GM23338 (cell line): Measurements from ENCODE around the gene P4HA3. TPM values are rescaled to one million over a fixed set of nuclear protein-coding genes. Genes with fewer than 3 reads are reported as not detected.

ENCODE experiments used
- ATAC-seq: fragments of 200-7000 bp; cut with Tn5 transposase; 3 replicates; pipeline ENCODE4 v1.9.1; 2020
- DNase-seq: peaks from one replicate; pipeline ENCODE4 v3.0.0-alpha.2; 2015; ENCODE audit warnings: low spot score
- H2AFZ ChIP-seq: fragments of 200-600 bp; sonication (generic); 2 replicates; pipeline ENCODE4 v1.8.0; 2016; ENCODE audit warnings: antibody characterized with exemption, mild to moderate bottlenecking, moderate library complexity
- H3F3A ChIP-seq: fragments of 200-600 bp; sonication (generic); replicated peaks from 2 replicates; pipeline ENCODE4 v1.8.0; 2017; ENCODE audit warnings: antibody characterized with exemption, mixed run types, low read depth
- H3K27ac ChIP-seq: fragments of 200-600 bp; sonication (generic); 2 replicates; pipeline ENCODE4 v1.6.1; 2016; ENCODE audit warnings: low read depth
- H3K27me3 ChIP-seq: fragments of 200-600 bp; sonication (generic); 2 replicates; pipeline ENCODE4 v1.8.0; 2016; ENCODE audit warnings: mild to moderate bottlenecking, mixed run types, moderate library complexity; ENCODE audit not compliant: insufficient read depth
- H3K36me3 ChIP-seq: fragments of 200-600 bp; sonication (generic); 2 replicates; pipeline ENCODE4 v1.8.0; 2016; ENCODE audit warnings: mild to moderate bottlenecking; ENCODE audit not compliant: insufficient read depth
- H3K4me1 ChIP-seq: fragments of 200-600 bp; sonication (generic); 2 replicates; pipeline ENCODE4 v1.8.0; 2016; ENCODE audit warnings: mild to moderate bottlenecking, moderate library complexity; ENCODE audit not compliant: insufficient read depth
- H3K4me2 ChIP-seq: fragments of 200-600 bp; sonication (generic); 2 replicates; pipeline ENCODE4 v1.7.1; 2017; ENCODE audit warnings: mixed run types
- H3K4me3 ChIP-seq: fragments of 200-600 bp; sonication (generic); 2 replicates; pipeline ENCODE4 v1.6.1; 2016; ENCODE audit warnings: mixed run types
- H3K79me2 ChIP-seq: fragments of 200-600 bp; sonication (generic); replicated peaks from 2 replicates; pipeline ENCODE4 v1.8.0; 2017; ENCODE audit warnings: mild to moderate bottlenecking; ENCODE audit not compliant: insufficient read depth
- H3K9me2 ChIP-seq: fragments of 200-600 bp; sonication (generic); 2 replicates; pipeline ENCODE4 v1.8.0; 2017; ENCODE audit not compliant: insufficient read depth
- H4K20me1 ChIP-seq: fragments of 200-600 bp; sonication (generic); replicated peaks from 2 replicates; pipeline ENCODE4 v1.8.0; 2017; ENCODE audit warnings: mild to moderate bottlenecking; ENCODE audit not compliant: insufficient read depth
- H3K27ac Mint-ChIP-seq: 2 replicates; pipeline ENCODE4 v1.8.0; 2020; ENCODE audit warnings: inconsistent platforms, mild to moderate bottlenecking, moderate library complexity, mixed read lengths
- H3K27me3 Mint-ChIP-seq: 3 replicates; pipeline ENCODE4 v1.8.0; 2022; ENCODE audit warnings: low read depth, mild to moderate bottlenecking, moderate library complexity, mixed read lengths, inconsistent platforms; ENCODE audit not compliant: insufficient read depth, poor library complexity
- H3K36me3 Mint-ChIP-seq: 3 replicates; pipeline ENCODE4 v1.8.0; 2021; ENCODE audit warnings: low read depth, mild to moderate bottlenecking, inconsistent platforms, moderate library complexity, mixed read lengths
- H3K4me1 Mint-ChIP-seq: 3 replicates; pipeline ENCODE4 v1.8.0; 2020; ENCODE audit warnings: mild to moderate bottlenecking, inconsistent platforms, mixed read lengths
- H3K4me3 Mint-ChIP-seq: 3 replicates; pipeline ENCODE4 v1.8.0; 2021; ENCODE audit warnings: moderate library complexity, mild to moderate bottlenecking, inconsistent platforms, mixed read lengths
- H3K9me3 Mint-ChIP-seq: 3 replicates; pipeline ENCODE4 v1.8.0; 2020; ENCODE audit warnings: moderate library complexity, mild to moderate bottlenecking, inconsistent platforms, mixed read lengths
- CREB1 ChIP-seq: fragments of 250-450 bp; sonication (Bioruptor Pico); IDR thresholded peaks from 2 replicates; pipeline ENCODE4 v1.5.0; 2020; ENCODE audit warnings: low read depth, mild to moderate bottlenecking, moderate library complexity
- CTCF ChIP-seq, 2 experiments: fragments of 200-600 bp in 1 of 2; sonication (generic) in 1 of 2; conservative IDR thresholded peaks; 2 replicates each; pipeline versions ENCODE4 v1.5.1 to v1.6.1; 2016 to 2017; ENCODE audit warnings: antibody characterized with exemption in 2 of 2, low read depth in 2 of 2, mild to moderate bottlenecking in 2 of 2, moderate library complexity in 1 of 2
- ETS1 ChIP-seq: IDR thresholded peaks from 2 replicates; pipeline ENCODE4 v1.6.1; 2016; ENCODE audit warnings: antibody characterized with exemption
- EZH2 ChIP-seq: fragments of 200-600 bp; sonication (generic); IDR thresholded peaks from one replicate; pipeline ENCODE4 v1.8.0; 2017; ENCODE audit warnings: antibody characterized with exemption, mild to moderate bottlenecking, low read depth; ENCODE audit not compliant: unreplicated experiment
- EZH2phosphoT487 ChIP-seq: fragments of 200-600 bp; sonication (generic); IDR thresholded peaks from one replicate; pipeline ENCODE4 v1.8.1; 2018; ENCODE audit warnings: antibody characterized with exemption; ENCODE audit not compliant: unreplicated experiment
- JUNB ChIP-seq: IDR thresholded peaks from one replicate; pipeline ENCODE4 v1.6.1; 2016; ENCODE audit warnings: antibody characterized with exemption; ENCODE audit not compliant: unreplicated experiment
- NANOG ChIP-seq: IDR thresholded peaks from 2 replicates; pipeline ENCODE4 v1.6.1; 2016; ENCODE audit warnings: antibody characterized with exemption, borderline replicate concordance
- POLR2AphosphoS5 ChIP-seq: IDR thresholded peaks from 2 replicates; pipeline ENCODE4 v1.6.1; 2016; ENCODE audit warnings: antibody characterized with exemption, low read depth
- STAT1 ChIP-seq: IDR thresholded peaks from one replicate; pipeline ENCODE4 v1.6.1; 2016; ENCODE audit warnings: antibody characterized with exemption; ENCODE audit not compliant: unreplicated experiment
- ZNF114 ChIP-seq: fragments of 250-450 bp; sonication (Bioruptor Pico); IDR thresholded peaks from 2 replicates; pipeline ENCODE4 v1.5.0; 2020; ENCODE audit warnings: mild to moderate bottlenecking, moderate library complexity
- ZNF331 ChIP-seq: fragments of 250-450 bp; sonication (Bioruptor Pico); IDR thresholded peaks from 2 replicates; pipeline ENCODE4 v1.5.0; 2020; ENCODE audit warnings: low read depth, mild to moderate bottlenecking, moderate library complexity
- ZNF462 ChIP-seq: fragments of 250-450 bp; sonication (Bioruptor Pico); IDR thresholded peaks from 2 replicates; pipeline ENCODE4 v1.5.0; 2020; ENCODE audit warnings: mild to moderate bottlenecking, moderate library complexity
- polyA plus RNA-seq: library from polyadenylated mRNA; unstranded; fragments of >200 nt; fragmentation: Nextera tagmentation; extraction: Ambion mirVana; gene quantifications from 2 replicates; pipeline ENCODE4 v1.2.1, GENCODE V29; 2016
- total RNA-seq: library from RNA; depleted of rRNA; stranded (reverse); fragments of >200 nt; shearing (Covaris generic); gene quantifications from 2 replicates; pipeline ENCODE4 v1.2.3, GENCODE V29; 2014
- TF ChIP-seq, protein P1 (sequence below): IDR thresholded peaks from one replicate; pipeline ENCODE4 v1.6.1; 2018; ENCODE audit warnings: antibody characterized with exemption; ENCODE audit not compliant: unreplicated experiment

P4HA3 gene
- total and polyA plus RNA-seq, 2 experiments from 2014 or later, result 0.08 TPM; not detected in 1

DNA sequence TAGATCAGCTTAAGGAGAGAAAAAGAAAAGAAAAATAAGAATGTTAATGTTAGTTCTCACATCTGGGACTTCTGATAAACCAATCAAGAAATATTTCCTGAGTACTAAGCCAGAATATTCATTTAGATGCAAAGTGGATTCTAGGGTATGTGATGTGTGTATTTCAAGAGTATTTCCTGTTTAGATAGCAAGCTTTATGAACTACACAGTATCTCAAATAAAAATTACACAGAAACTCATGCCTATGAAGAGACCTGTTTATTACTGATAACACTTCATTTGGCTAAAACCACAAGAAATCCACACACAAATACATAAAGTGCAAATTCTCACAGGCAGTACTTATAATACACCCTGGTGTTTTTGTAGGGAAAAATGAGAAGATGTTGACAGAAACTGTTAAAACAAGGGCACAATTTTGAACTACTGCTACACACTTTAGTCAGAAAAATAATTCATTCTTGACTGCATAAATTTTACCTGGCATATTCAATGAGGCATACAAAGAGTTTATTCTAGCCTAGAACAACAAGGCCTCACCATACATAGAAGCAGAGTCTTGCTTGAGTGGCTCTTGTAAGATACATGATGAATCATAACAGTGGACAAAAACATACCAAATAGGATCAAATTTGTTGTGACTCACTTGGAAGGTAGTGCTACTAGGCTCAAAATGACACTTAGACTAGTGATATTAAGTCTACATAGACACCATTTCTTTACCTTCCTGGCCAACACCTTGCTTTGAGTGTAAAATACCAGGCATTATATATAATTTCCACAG lies 18.8 kb upstream of the P4HA3 start:
- peaks cover 4% of the 10 kb centered on the region for H3K36me3 ChIP-seq
- no peaks in the 10 kb centered on the region for H3K4me1 ChIP-seq
- no peak overlapping the region for H3K27ac ChIP-seq
- no peaks in the 10 kb centered on the region for H4K20me1 ChIP-seq
- TF ChIP-seq CTCF (conservative IDR thresholded peaks at IDR 0.05; ENCODE audit: low read depth in 2 of 2), result no peak
- no peak for TF ChIP-seq ETS1
- TF ChIP-seq, protein P1, sequence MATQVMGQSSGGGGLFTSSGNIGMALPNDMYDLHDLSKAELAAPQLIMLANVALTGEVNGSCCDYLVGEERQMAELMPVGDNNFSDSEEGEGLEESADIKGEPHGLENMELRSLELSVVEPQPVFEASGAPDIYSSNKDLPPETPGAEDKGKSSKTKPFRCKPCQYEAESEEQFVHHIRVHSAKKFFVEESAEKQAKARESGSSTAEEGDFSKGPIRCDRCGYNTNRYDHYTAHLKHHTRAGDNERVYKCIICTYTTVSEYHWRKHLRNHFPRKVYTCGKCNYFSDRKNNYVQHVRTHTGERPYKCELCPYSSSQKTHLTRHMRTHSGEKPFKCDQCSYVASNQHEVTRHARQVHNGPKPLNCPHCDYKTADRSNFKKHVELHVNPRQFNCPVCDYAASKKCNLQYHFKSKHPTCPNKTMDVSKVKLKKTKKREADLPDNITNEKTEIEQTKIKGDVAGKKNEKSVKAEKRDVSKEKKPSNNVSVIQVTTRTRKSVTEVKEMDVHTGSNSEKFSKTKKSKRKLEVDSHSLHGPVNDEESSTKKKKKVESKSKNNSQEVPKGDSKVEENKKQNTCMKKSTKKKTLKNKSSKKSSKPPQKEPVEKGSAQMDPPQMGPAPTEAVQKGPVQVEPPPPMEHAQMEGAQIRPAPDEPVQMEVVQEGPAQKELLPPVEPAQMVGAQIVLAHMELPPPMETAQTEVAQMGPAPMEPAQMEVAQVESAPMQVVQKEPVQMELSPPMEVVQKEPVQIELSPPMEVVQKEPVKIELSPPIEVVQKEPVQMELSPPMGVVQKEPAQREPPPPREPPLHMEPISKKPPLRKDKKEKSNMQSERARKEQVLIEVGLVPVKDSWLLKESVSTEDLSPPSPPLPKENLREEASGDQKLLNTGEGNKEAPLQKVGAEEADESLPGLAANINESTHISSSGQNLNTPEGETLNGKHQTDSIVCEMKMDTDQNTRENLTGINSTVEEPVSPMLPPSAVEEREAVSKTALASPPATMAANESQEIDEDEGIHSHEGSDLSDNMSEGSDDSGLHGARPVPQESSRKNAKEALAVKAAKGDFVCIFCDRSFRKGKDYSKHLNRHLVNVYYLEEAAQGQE, result no peak
- TF ChIP-seq CREB1 (CRISPR knock-in tag), result no peak
- no peak for TF ChIP-seq ZNF462
- no peak for TF ChIP-seq POLR2AphosphoS5
- TF ChIP-seq EZH2phosphoT487, result no peak
- TF ChIP-seq STAT1, result no peak
- TF ChIP-seq ZNF331 (CRISPR knock-in tag), result no peak
- TF ChIP-seq NANOG, result no peak
- TF ChIP-seq ZNF114 (CRISPR knock-in tag), result no peak
- TF ChIP-seq EZH2, result no peak
- no peak for TF ChIP-seq JUNB
- no peak for ATAC-seq
- H3K27me3 ChIP-seq, result no peaks in the 10 kb centered on the region
- H3K79me2 ChIP-seq, result no peaks in the 10 kb centered on the region
- DNase-seq, result no peak
- H2AFZ ChIP-seq, result no peak overlapping the region
- no peaks in the 10 kb centered on the region for H3K9me2 ChIP-seq
- Mint-ChIP-seq H3K27ac (no peak overlapping the region), H3K4me1 (peaks cover 7% of the 10 kb centered on the region), H3K4me3 (no peak overlapping the region), H3K9me3 (peaks cover 10% of the 10 kb centered on the region), H3K27me3 (peaks cover 4% of the 10 kb centered on the region), H3K36me3 (peaks cover 15% of the 10 kb centered on the region)
- H3F3A ChIP-seq, result no peaks in the 10 kb centered on the region
- H3K4me3 ChIP-seq, result no peak overlapping the region
- no peak overlapping the region for H3K4me2 ChIP-seq
